ENCODE measurements around the gene ATP1A1. TPM values are rescaled to one million over a fixed set of nuclear protein-coding genes. Genes with fewer than 3 reads are reported as not detected.

The ATP1A1 gene
- total RNA-seq, 4 donors from 2014 or later, result 241 to 757 (median 415) TPM

- H3K4me3 ChIP-seq (ENCODE audit: low read depth, poor library complexity, severe bottlenecking), result no peak overlapping the region
- DNase-seq (ENCODE audit: low spot score in 2 of 2), result no peak
- 89% methylated on average over 8 of the region's 8 CpGs for WGBS, 2 donors
- intact Hi-C loops (cut with DNase I; ENCODE audit: low total_unique reads), result no loop called here
- TF ChIP-seq POLR2A (IDR thresholded peaks at IDR 0.05), result no peak
- TF ChIP-seq CTCF (IDR thresholded peaks at IDR 0.05), result no peak
These were observed 19.9 kb upstream of the ATP1A1 start for GRCh38 chr1:116353155-116353554.

GRCh38 chr1:116356067-116356466, 17.0 kb upstream of the ATP1A1 start:
- 75 to 89% methylated on average over 4 of the region's 4 CpGs for WGBS, 2 donors
- TF ChIP-seq CTCF (IDR thresholded peaks at IDR 0.05), result no peak
- no peak for TF ChIP-seq POLR2A (IDR thresholded peaks at IDR 0.05)
- no peak for DNase-seq (ENCODE audit: low spot score in 2 of 2)
- no peak overlapping the region for H3K4me3 ChIP-seq (ENCODE audit: low read depth, poor library complexity, severe bottlenecking)
- intact Hi-C loops (cut with DNase I; ENCODE audit: low total_unique reads), result no loop called here

- no peak for DNase-seq (ENCODE audit: low spot score in 2 of 2)
- TF ChIP-seq POLR2A (IDR thresholded peaks at IDR 0.05), result no peak
- no peak for TF ChIP-seq CTCF (IDR thresholded peaks at IDR 0.05)
- intact Hi-C loops (cut with DNase I; ENCODE audit: low total_unique reads), result no loop called here
- WGBS, 2 donors, result 59 to 67% methylated on average over 2 of the region's 2 CpGs
- no peak overlapping the region for H3K4me3 ChIP-seq (ENCODE audit: low read depth, poor library complexity, severe bottlenecking)
These were observed 16.4 kb upstream of the ATP1A1 start for GRCh38 chr1:116356673-116357072.

- TF ChIP-seq POLR2A (IDR thresholded peaks at IDR 0.05) (no peak), CTCF (IDR thresholded peaks at IDR 0.05) (no peak)
- WGBS, 2 donors, result 100% methylated on average over 1 of the region's 1 CpG
- intact Hi-C loops (cut with DNase I; ENCODE audit: low total_unique reads), result no loop called here
These were observed 15.6 kb upstream of the ATP1A1 start for GRCh38 chr1:116357487-116357886.

GRCh38 chr1:116359060-116359830, 13.8 kb upstream of the ATP1A1 start:
- intact Hi-C loops (cut with DNase I; ENCODE audit: low total_unique reads), result no loop called here
- H3K4me3 ChIP-seq (ENCODE audit: low read depth, poor library complexity, severe bottlenecking), result no peak overlapping the region
- no peak for DNase-seq (ENCODE audit: low spot score in 2 of 2)
- 70 to 72% methylated on average over 2 of the region's 2 CpGs for WGBS, 2 donors
- TF ChIP-seq POLR2A (IDR thresholded peaks at IDR 0.05) (no peak), CTCF (IDR thresholded peaks at IDR 0.05) (no peak)

More at GRCh38 chr1:116357487-116357886, 15.6 kb upstream of the ATP1A1 start:
- DNase-seq (ENCODE audit: low spot score in 2 of 2), result no peak
- no peak overlapping the region for H3K4me3 ChIP-seq (ENCODE audit: low read depth, poor library complexity, severe bottlenecking)

Measured in lower leg skin (tissue), 4 donors.